K562 (cell line): Measurements from ENCODE around the gene HJV. TPM values are rescaled to one million over a fixed set of nuclear protein-coding genes. Genes with fewer than 3 reads are reported as not detected.

Experiments
- ARID3B ChIP-seq: fragments of 250-450 bp; sonication (Bioruptor Pico); IDR thresholded peaks from 2 replicates; pipeline ENCODE4 v1.4.0; 2020; ENCODE audit warnings: borderline replicate concordance
- CHD1 ChIP-seq: fragments of 200-600 bp; sonication (generic); IDR thresholded peaks from one replicate; pipeline ENCODE4 v1.6.1; 2012; ENCODE audit warnings: mild to moderate bottlenecking, moderate library complexity, low read length, inconsistent platforms
- EP400 ChIP-seq: fragments of 450-650 bp; IDR thresholded peaks from 2 replicates; pipeline ENCODE4 v1.6.1; 2017; ENCODE audit warnings: antibody characterized with exemption, mild to moderate bottlenecking, moderate library complexity
- FOXP4 ChIP-seq: sonication (generic); formaldehyde crosslinking; IDR thresholded peaks from 2 replicates; pipeline ENCODE4 v1.8.0; 2022; ENCODE audit warnings: mild to moderate bottlenecking, missing genetic modification reagents, borderline replicate concordance
- ILK ChIP-seq: fragments of 450-650 bp; IDR thresholded peaks from 2 replicates; pipeline ENCODE4 v1.6.1; 2016; ENCODE audit warnings: missing genetic modification characterization, low read depth, mild to moderate bottlenecking, missing compliant biosample characterization, moderate library complexity, borderline replicate concordance
- MCM5 ChIP-seq: fragments of 450-650 bp; IDR thresholded peaks from 2 replicates; pipeline ENCODE4 v1.6.1; 2016; ENCODE audit warnings: low read depth
- NR3C1 ChIP-seq: sonication (generic); formaldehyde crosslinking; IDR thresholded peaks from 2 replicates; pipeline ENCODE4 v1.8.1; 2022; ENCODE audit warnings: missing genetic modification reagents
- POLR2B ChIP-seq: fragments of 450-650 bp; IDR thresholded peaks from 2 replicates; pipeline ENCODE4 v1.6.1; 2018; ENCODE audit warnings: low read depth; ENCODE audit not compliant: partially characterized antibody
- POU5F1 ChIP-seq: fragments of 150-350 bp; IDR thresholded peaks from 2 replicates; pipeline ENCODE4 v1.6.1; 2014; ENCODE audit warnings: borderline replicate concordance, low read length, low read depth, mild to moderate bottlenecking; ENCODE audit not compliant: partially characterized antibody
- PTRF ChIP-seq: fragments of 450-650 bp; IDR thresholded peaks from 2 replicates; pipeline ENCODE4 v1.6.1; 2016; ENCODE audit warnings: mild to moderate bottlenecking, missing genetic modification characterization, missing compliant biosample characterization
- RBM22 ChIP-seq: fragments of 200-400 bp; formaldehyde crosslinking; IDR thresholded peaks from 2 replicates; pipeline ENCODE4 v1.6.1; 2018; ENCODE audit warnings: low read length, low read depth; ENCODE audit not compliant: poor library complexity, severe bottlenecking
- SIRT6 ChIP-seq: IDR thresholded peaks from one replicate; pipeline ENCODE4 v1.6.1; 2012; ENCODE audit warnings: low read depth, mild to moderate bottlenecking, control low read depth, inconsistent platforms, low read length, moderate library complexity
- TAF9B ChIP-seq: fragments of 450-650 bp; IDR thresholded peaks from 2 replicates; pipeline ENCODE4 v1.6.1; 2018; ENCODE audit warnings: mild to moderate bottlenecking; ENCODE audit not compliant: partially characterized antibody
- ZBTB43 ChIP-seq: sonication (generic); formaldehyde crosslinking; IDR thresholded peaks from 2 replicates; pipeline ENCODE4 v1.8.0; 2023; ENCODE audit warnings: mild to moderate bottlenecking, missing genetic modification reagents
- ZBTB49 ChIP-seq: sonication (generic); formaldehyde crosslinking; IDR thresholded peaks from 2 replicates; pipeline ENCODE4 v1.8.0; 2022; ENCODE audit warnings: missing genetic modification reagents, mild to moderate bottlenecking, borderline replicate concordance
- ZNF146 ChIP-seq: IDR thresholded peaks from one replicate; pipeline ENCODE4 v1.6.1; 2018; ENCODE audit warnings: missing compliant biosample characterization; ENCODE audit not compliant: unreplicated experiment
- ZNF165 ChIP-seq: fragments of 250-450 bp; sonication (Bioruptor Pico); IDR thresholded peaks from 2 replicates; pipeline ENCODE4 v1.4.0; 2020; ENCODE audit warnings: borderline replicate concordance
- ZNF324 ChIP-seq: fragments of 250-450 bp; sonication (Bioruptor Pico); IDR thresholded peaks from 2 replicates; pipeline ENCODE4 v1.4.0; 2020; ENCODE audit warnings: mild to moderate bottlenecking
- ZNF507 ChIP-seq: conservative IDR thresholded peaks from 2 replicates; pipeline ENCODE4 v1.6.1; 2017; ENCODE audit warnings: missing genetic modification characterization, missing compliant biosample characterization
- ZSCAN32 ChIP-seq: fragments of 450-650 bp; formaldehyde crosslinking; IDR thresholded peaks from 2 replicates; pipeline ENCODE4 v1.4.0; 2020; ENCODE audit warnings: mild to moderate bottlenecking, moderate library complexity
- polyA plus RNA-seq, 8 experiments: library from polyadenylated mRNA; depleted of rRNA in 4 of 8; stranded (reverse) in 5 of 8; unstranded in 3 of 8; fragments of >200 nt; fragmentation: Nextera tagmentation in 2 of 8; fragmentation: Illumina TruSeq in 1 of 8; extraction: Ambion mirVana in 2 of 8; extraction: Trizol in 1 of 8; gene quantifications; 2 replicates each; pipeline versions ENCODE4 v1.2.1 to v1.2.3, GENCODE V29; 2011 to 2014; ENCODE audit warnings: inconsistent platforms in 1 of 8, missing spikeins in 1 of 8
- total RNA-seq, 7 experiments: library from RNA; depleted of rRNA in 6 of 7; stranded (reverse); fragments of >200 nt in 6 of 7; fragmentation: Illumina TruSeq in 2 of 7; extraction: Trizol in 2 of 7; gene quantifications; 2 replicates each; pipeline versions ENCODE4 v1.2.1 to v1.2.3, GENCODE V29; 2011 to 2021; ENCODE audit warnings: low replicate concordance in 1 of 7

Gene HJV
- total and polyA plus RNA-seq, 9 of the 15 experiments (the other 6 are each of a cell fraction or from before 2014, with no cell fraction given): 1.0 to 6.6 (median 2.4) TPM

GRCh38 chr1:145978854-145979745 is 42.4 kb downstream of the HJV start (continued):
- TF ChIP-seq ZSCAN32 (CRISPR knock-in tag): no peak; the same call in 1 of the 2 replicates
- TF ChIP-seq POLR2B: no peak
- peak; percentile 32; the same call in 1 of the 2 replicates for TF ChIP-seq ZNF165 (CRISPR knock-in tag)
- TF ChIP-seq EP400: peak; percentile 84
- TF ChIP-seq TAF9B: peak; percentile 86
- TF ChIP-seq SIRT6: no peak
- TF ChIP-seq ZNF324 (CRISPR knock-in tag): no peak
- no peak for TF ChIP-seq RBM22
- no peak for TF ChIP-seq ILK (tag)
- no peak for TF ChIP-seq POU5F1
- TF ChIP-seq NR3C1 (CRISPR knock-in tag): no peak
- TF ChIP-seq ZNF146: no peak
- TF ChIP-seq ZBTB49 (CRISPR knock-in tag): no peak
- TF ChIP-seq CHD1: peak; percentile 95
- no peak for TF ChIP-seq FOXP4 (CRISPR knock-in tag)
- TF ChIP-seq PTRF (tag): no peak
- TF ChIP-seq ZBTB43 (CRISPR knock-in tag): no peak
- no peak for TF ChIP-seq ZNF507 (tag)
- TF ChIP-seq ARID3B (CRISPR knock-in tag): no peak
- no peak for TF ChIP-seq MCM5
